CD14-positive monocyte (primary cell): Measurements from ENCODE around the gene ACKR2. TPM values are rescaled to one million over a fixed set of nuclear protein-coding genes. Genes with fewer than 3 reads are reported as not detected.

Source experiments
- DNase-seq, 3 donors: peaks; one replicate each; pipeline ENCODE4 v3.0.0-alpha.2; 2011 to 2022
- H2AFZ ChIP-seq: 2 replicates; pipeline ENCODE4 v1.6.0; 2012; ENCODE audit warnings: mild to moderate bottlenecking, low read depth, low read length, inconsistent platforms; ENCODE audit not compliant: insufficient read depth, poor library complexity, severe bottlenecking
- H3K27ac ChIP-seq, 2 donors: 1 replicate in 1 of 2; 2 replicates in 1 of 2; pipeline ENCODE4 v1.5.1; 2012 to 2013; ENCODE audit warnings: low read length in 2 of 2, control low read depth in 1 of 2, inconsistent platforms in 1 of 2, low read depth in 1 of 2, mild to moderate bottlenecking in 1 of 2
- H3K27me3 ChIP-seq, 2 donors: one replicate each; pipeline versions ENCODE4 v1.6.0 to v1.6.1; 2011 to 2013; ENCODE audit warnings: low read length in 2 of 2; ENCODE audit not compliant: control insufficient read depth in 2 of 2, insufficient read depth in 2 of 2
- H3K36me3 ChIP-seq, 2 donors: replicated peaks in 1 of 2; 1 replicate in 1 of 2; 2 replicates in 1 of 2; pipeline versions ENCODE4 v1.5.1 to v1.6.1; 2012 to 2013; ENCODE audit warnings: low read length in 2 of 2, control low read depth in 1 of 2, inconsistent platforms in 1 of 2, mild to moderate bottlenecking in 1 of 2; ENCODE audit not compliant: insufficient read depth in 2 of 2, control insufficient read depth in 1 of 2
- H3K4me1 ChIP-seq, 2 donors: 1 replicate in 1 of 2; 2 replicates in 1 of 2; pipeline versions ENCODE4 v1.5.1 to v1.6.1; 2012 to 2013; ENCODE audit warnings: low read length in 2 of 2, control low read depth in 1 of 2, inconsistent platforms in 1 of 2, mild to moderate bottlenecking in 1 of 2, moderate library complexity in 1 of 2; ENCODE audit not compliant: insufficient read depth in 2 of 2, control insufficient read depth in 1 of 2
- H3K4me2 ChIP-seq: replicated peaks from 2 replicates; pipeline ENCODE3; 2012; ENCODE audit warnings: low read length, moderate library complexity, mild to moderate bottlenecking; ENCODE audit not compliant: poor library complexity, severe bottlenecking; ENCODE audit errors: extremely low read depth
- H3K4me3 ChIP-seq, 3 experiments: fragments of 200-600 bp in 1 of 3; sonication (generic) in 1 of 3; replicated peaks in 1 of 3; 1 replicate in 2 of 3; 2 replicates in 1 of 3; pipeline ENCODE4 v1.5.1; 2011 to 2013; ENCODE audit warnings: low read length in 3 of 3, mild to moderate bottlenecking in 3 of 3, control low read depth in 2 of 3, low read depth in 2 of 3, inconsistent platforms in 1 of 3, moderate library complexity in 1 of 3
- H3K79me2 ChIP-seq: 2 replicates; pipeline ENCODE4 v1.6.0; 2012; ENCODE audit warnings: mild to moderate bottlenecking, control low read depth, inconsistent platforms, low read length, moderate library complexity; ENCODE audit not compliant: insufficient read depth
- H3K9ac ChIP-seq: 2 replicates; pipeline ENCODE4 v1.6.0; 2017; ENCODE audit warnings: low read length, mild to moderate bottlenecking; ENCODE audit not compliant: insufficient read depth, poor library complexity, severe bottlenecking
- H3K9me3 ChIP-seq, 2 donors: replicated peaks in 1 of 2; 1 replicate in 1 of 2; 2 replicates in 1 of 2; pipeline versions ENCODE4 v1.5.1 to v1.6.1; 2012 to 2013; ENCODE audit warnings: low read length in 2 of 2, control low read depth in 1 of 2; ENCODE audit not compliant: control insufficient read depth in 1 of 2, insufficient read depth in 1 of 2
- H4K20me1 ChIP-seq: 2 replicates; pipeline ENCODE4 v1.6.0; 2012; ENCODE audit warnings: mild to moderate bottlenecking, low read length, control low read depth, moderate library complexity; ENCODE audit not compliant: insufficient read depth
- H3K27ac Mint-ChIP-seq, 7 donors: one replicate each; pipeline ENCODE4 v1.8.0; 2020; ENCODE audit warnings: mild to moderate bottlenecking in 7 of 7, mixed read lengths in 7 of 7, moderate library complexity in 6 of 7, inconsistent platforms in 2 of 7
- H3K27me3 Mint-ChIP-seq, 3 donors: one replicate each; pipeline ENCODE4 v1.8.0; 2021 to 2022; ENCODE audit warnings: low read depth in 3 of 3, mild to moderate bottlenecking in 3 of 3, mixed read lengths in 3 of 3, moderate library complexity in 3 of 3, inconsistent platforms in 1 of 3
- H3K36me3 Mint-ChIP-seq, 2 donors: one replicate each; pipeline ENCODE4 v1.8.0; 2020; ENCODE audit warnings: mixed read lengths in 2 of 2, inconsistent platforms in 1 of 2, mild to moderate bottlenecking in 1 of 2
- H3K4me1 Mint-ChIP-seq: one replicate; pipeline ENCODE4 v1.8.0; 2020; ENCODE audit warnings: mild to moderate bottlenecking, mixed read lengths
- H3K4me3 Mint-ChIP-seq, 2 donors: one replicate each; pipeline ENCODE4 v1.8.0; 2020; ENCODE audit warnings: mild to moderate bottlenecking in 2 of 2, mixed read lengths in 2 of 2, moderate library complexity in 1 of 2
- H3K9me3 Mint-ChIP-seq, 7 donors: one replicate each; pipeline ENCODE4 v1.8.0; 2020 to 2022; ENCODE audit warnings: mixed read lengths in 7 of 7, mild to moderate bottlenecking in 6 of 7, moderate library complexity in 6 of 7, inconsistent platforms in 2 of 7
- CTCF ChIP-seq: fragments of 200-600 bp; IDR thresholded peaks from one replicate; pipeline ENCODE4 v1.8.0; 2022; ENCODE audit warnings: antibody characterized with exemption, mild to moderate bottlenecking
- WGBS: methylation state at CpG from one replicate; pipeline ENCODE4 v1.1.5; 2013; ENCODE audit warnings: missing lambda C conversion rate; ENCODE audit not compliant: insufficient coverage; 5-methylcytosine and 5-hydroxymethylcytosine counted together
- intact Hi-C, 2 donors: fragments of 100-400 bp; cut with micrococcal nuclease; formaldehyde crosslinking; loops; one replicate each; pipeline versions ENCODE4 v1.15.0 to v1.15.1; 2023
- polyA plus RNA-seq, 3 donors: library from polyadenylated mRNA; depleted of rRNA in 1 of 3; unstranded in 2 of 3; stranded (reverse) in 1 of 3; fragments of 300-500 nt in 2 of 3; fragments of >200 nt in 1 of 3; fragmentation: Illumina TruSeq in 2 of 3; gene quantifications; 1 replicate in 2 of 3; 2 replicates in 1 of 3; pipeline ENCODE4 v1.2.3, GENCODE V29; 2012 to 2021

The ACKR2 gene
- polyA plus RNA-seq, 3 donors: 0.49 TPM; not detected in 2

- H3K9ac ChIP-seq: peak overlapping the region; percentile 92
- no peak for TF ChIP-seq CTCF
- H4K20me1 ChIP-seq: no peaks in the 10 kb centered on the region
- H3K79me2 ChIP-seq: no peaks in the 10 kb centered on the region
- peak overlapping the region; percentile 52 to 87 (median 62) for H3K4me3 ChIP-seq
- WGBS: 0% methylated on average over 4 of the region's 6 CpGs
- Mint-ChIP-seq H3K4me1 (peaks cover 17% of the 10 kb centered on the region), H3K9me3 (peaks cover 0 to 8% (median 6%) of the 10 kb centered on the region in 7 donors), H3K4me3 (peak overlapping the region; percentile 86 to 96), H3K27ac (peak overlapping the region; percentile 99 to 100 (median 100)), H3K27me3 (no peaks in the 10 kb centered on the region), H3K36me3 (peaks cover 3 to 7% of the 10 kb centered on the region in 2 donors)
- peaks cover 8 to 15% of the 10 kb centered on the region in 2 donors for H3K4me1 ChIP-seq
- no peak for DNase-seq
- H3K4me2 ChIP-seq: peak overlapping the region; percentile 81
- no peaks in the 10 kb centered on the region for H3K27me3 ChIP-seq
- no peaks in the 10 kb centered on the region for H3K9me3 ChIP-seq
- intact Hi-C loops: no loop called here
- no peaks in the 10 kb centered on the region for H3K36me3 ChIP-seq
- peak overlapping the region; percentile 91 to 98 for H3K27ac ChIP-seq
- peak overlapping the region; percentile 74 for H2AFZ ChIP-seq
Observed at GRCh38 chr3:42773409-42773751, 35.9 kb upstream of the ACKR2 start.

GRCh38 chr3:42778644-42779043, 30.6 kb upstream of the ACKR2 start:
- Histone ChIP-seq H3K4me2 (no peak overlapping the region), H3K27ac (no peak overlapping the region), H3K9me3 (no peaks in the 10 kb centered on the region), H3K36me3 (peaks cover 0 to 20% of the 10 kb centered on the region in 2 donors), H3K9ac (no peak overlapping the region), H4K20me1 (no peaks in the 10 kb centered on the region), H3K27me3 (no peaks in the 10 kb centered on the region), H2AFZ (no peak overlapping the region), H3K4me3 (no peak overlapping the region), H3K79me2 (no peaks in the 10 kb centered on the region), H3K4me1 (peaks cover 0 to 1% of the 10 kb centered on the region in 2 donors)
- peaks cover 6% of the 10 kb centered on the region for H3K4me1 Mint-ChIP-seq
- DNase-seq: no peak
- H3K4me3 Mint-ChIP-seq: no peak overlapping the region
- WGBS: 100% methylated on average over 2 of the region's 2 CpGs
- intact Hi-C loops: no loop called here
- H3K27ac Mint-ChIP-seq: peak overlapping the region in 1 of 7 donors; percentile 60
- peaks cover 0 to 2% (median 0%) of the 10 kb centered on the region in 7 donors for H3K9me3 Mint-ChIP-seq
- H3K27me3 Mint-ChIP-seq: peaks cover 0 to 2% (median 1%) of the 10 kb centered on the region in 3 donors
- no peak for TF ChIP-seq CTCF
- H3K36me3 Mint-ChIP-seq: peaks cover 18 to 28% of the 10 kb centered on the region in 2 donors
